Measurements from ENCODE around the gene CKAP2L.

DNA sequence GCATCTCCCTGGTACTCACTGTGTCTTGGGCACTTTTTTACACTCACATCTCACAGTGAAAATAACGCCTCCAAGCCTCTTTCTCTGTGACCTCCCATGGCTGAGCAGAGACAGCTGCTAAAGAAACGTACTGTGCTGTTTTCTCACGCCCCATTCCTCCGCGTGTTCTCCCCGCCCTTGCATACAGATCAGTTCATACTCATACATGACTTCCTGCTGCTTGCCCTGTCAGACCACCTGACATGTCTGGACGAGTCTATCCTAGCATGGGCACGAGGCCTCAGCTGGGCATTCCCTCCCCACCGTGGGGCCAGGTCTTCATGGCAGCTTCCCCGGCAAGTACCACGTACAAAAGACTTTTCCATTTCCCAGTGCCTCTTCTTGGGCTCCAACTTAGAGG is 41.1 kb upstream of the CKAP2L start:
- TF ChIP-seq SRF (CRISPR knock-in tag; IDR thresholded peaks at IDR 0.05) (no peak), ZNF696 (CRISPR knock-in tag; conservative IDR thresholded peaks at IDR 0.05) (no peak)
- TF ChIP-seq, protein P1, sequence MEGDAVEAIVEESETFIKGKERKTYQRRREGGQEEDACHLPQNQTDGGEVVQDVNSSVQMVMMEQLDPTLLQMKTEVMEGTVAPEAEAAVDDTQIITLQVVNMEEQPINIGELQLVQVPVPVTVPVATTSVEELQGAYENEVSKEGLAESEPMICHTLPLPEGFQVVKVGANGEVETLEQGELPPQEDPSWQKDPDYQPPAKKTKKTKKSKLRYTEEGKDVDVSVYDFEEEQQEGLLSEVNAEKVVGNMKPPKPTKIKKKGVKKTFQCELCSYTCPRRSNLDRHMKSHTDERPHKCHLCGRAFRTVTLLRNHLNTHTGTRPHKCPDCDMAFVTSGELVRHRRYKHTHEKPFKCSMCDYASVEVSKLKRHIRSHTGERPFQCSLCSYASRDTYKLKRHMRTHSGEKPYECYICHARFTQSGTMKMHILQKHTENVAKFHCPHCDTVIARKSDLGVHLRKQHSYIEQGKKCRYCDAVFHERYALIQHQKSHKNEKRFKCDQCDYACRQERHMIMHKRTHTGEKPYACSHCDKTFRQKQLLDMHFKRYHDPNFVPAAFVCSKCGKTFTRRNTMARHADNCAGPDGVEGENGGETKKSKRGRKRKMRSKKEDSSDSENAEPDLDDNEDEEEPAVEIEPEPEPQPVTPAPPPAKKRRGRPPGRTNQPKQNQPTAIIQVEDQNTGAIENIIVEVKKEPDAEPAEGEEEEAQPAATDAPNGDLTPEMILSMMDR (IDR thresholded peaks at IDR 0.05 in 2 of 3, conservative IDR thresholded peaks at IDR 0.05 in 1 of 3; ENCODE audit: insufficient read depth in 2 of 3, low read depth in 1 of 3, low read length in 3 of 3), result no peak
- TF ChIP-seq, protein P2, sequence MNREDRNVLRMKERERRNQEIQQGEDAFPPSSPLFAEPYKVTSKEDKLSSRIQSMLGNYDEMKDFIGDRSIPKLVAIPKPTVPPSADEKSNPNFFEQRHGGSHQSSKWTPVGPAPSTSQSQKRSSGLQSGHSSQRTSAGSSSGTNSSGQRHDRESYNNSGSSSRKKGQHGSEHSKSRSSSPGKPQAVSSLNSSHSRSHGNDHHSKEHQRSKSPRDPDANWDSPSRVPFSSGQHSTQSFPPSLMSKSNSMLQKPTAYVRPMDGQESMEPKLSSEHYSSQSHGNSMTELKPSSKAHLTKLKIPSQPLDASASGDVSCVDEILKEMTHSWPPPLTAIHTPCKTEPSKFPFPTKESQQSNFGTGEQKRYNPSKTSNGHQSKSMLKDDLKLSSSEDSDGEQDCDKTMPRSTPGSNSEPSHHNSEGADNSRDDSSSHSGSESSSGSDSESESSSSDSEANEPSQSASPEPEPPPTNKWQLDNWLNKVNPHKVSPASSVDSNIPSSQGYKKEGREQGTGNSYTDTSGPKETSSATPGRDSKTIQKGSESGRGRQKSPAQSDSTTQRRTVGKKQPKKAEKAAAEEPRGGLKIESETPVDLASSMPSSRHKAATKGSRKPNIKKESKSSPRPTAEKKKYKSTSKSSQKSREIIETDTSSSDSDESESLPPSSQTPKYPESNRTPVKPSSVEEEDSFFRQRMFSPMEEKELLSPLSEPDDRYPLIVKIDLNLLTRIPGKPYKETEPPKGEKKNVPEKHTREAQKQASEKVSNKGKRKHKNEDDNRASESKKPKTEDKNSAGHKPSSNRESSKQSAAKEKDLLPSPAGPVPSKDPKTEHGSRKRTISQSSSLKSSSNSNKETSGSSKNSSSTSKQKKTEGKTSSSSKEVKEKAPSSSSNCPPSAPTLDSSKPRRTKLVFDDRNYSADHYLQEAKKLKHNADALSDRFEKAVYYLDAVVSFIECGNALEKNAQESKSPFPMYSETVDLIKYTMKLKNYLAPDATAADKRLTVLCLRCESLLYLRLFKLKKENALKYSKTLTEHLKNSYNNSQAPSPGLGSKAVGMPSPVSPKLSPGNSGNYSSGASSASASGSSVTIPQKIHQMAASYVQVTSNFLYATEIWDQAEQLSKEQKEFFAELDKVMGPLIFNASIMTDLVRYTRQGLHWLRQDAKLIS (CRISPR knock-in tag; IDR thresholded peaks at IDR 0.05), result no peak
- TF ChIP-seq, protein P3, sequence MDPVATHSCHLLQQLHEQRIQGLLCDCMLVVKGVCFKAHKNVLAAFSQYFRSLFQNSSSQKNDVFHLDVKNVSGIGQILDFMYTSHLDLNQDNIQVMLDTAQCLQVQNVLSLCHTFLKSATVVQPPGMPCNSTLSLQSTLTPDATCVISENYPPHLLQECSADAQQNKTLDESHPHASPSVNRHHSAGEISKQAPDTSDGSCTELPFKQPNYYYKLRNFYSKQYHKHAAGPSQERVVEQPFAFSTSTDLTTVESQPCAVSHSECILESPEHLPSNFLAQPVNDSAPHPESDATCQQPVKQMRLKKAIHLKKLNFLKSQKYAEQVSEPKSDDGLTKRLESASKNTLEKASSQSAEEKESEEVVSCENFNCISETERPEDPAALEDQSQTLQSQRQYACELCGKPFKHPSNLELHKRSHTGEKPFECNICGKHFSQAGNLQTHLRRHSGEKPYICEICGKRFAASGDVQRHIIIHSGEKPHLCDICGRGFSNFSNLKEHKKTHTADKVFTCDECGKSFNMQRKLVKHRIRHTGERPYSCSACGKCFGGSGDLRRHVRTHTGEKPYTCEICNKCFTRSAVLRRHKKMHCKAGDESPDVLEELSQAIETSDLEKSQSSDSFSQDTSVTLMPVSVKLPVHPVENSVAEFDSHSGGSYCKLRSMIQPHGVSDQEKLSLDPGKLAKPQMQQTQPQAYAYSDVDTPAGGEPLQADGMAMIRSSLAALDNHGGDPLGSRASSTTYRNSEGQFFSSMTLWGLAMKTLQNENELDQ (CRISPR knock-in tag; IDR thresholded peaks at IDR 0.05; ENCODE audit: borderline replicate concordance), result no peak
